Keratinocyte (primary cell): ENCODE data around the gene JAZF1.

Experiments used
- EZH2 ChIP-seq: IDR thresholded peaks from one replicate; pipeline ENCODE4 v1.6.1; 2012; ENCODE audit warnings: inconsistent platforms, mild to moderate bottlenecking, low read length, moderate library complexity
- TF ChIP-seq, protein P1 (sequence below), 3 experiments: IDR thresholded peaks in 1 of 3; conservative IDR thresholded peaks in 1 of 3; optimal IDR thresholded peaks in 1 of 3; 2 replicates in 2 of 3; 3 replicates in 1 of 3; pipeline versions ENCODE3 to v1.5.1; 2011; ENCODE audit warnings: low read length in 3 of 3, mild to moderate bottlenecking in 3 of 3, moderate library complexity in 2 of 3, control low read depth in 1 of 3, inconsistent platforms in 1 of 3; ENCODE audit not compliant: insufficient read depth in 2 of 3; ENCODE audit errors: extremely low read depth in 1 of 3

DNA sequence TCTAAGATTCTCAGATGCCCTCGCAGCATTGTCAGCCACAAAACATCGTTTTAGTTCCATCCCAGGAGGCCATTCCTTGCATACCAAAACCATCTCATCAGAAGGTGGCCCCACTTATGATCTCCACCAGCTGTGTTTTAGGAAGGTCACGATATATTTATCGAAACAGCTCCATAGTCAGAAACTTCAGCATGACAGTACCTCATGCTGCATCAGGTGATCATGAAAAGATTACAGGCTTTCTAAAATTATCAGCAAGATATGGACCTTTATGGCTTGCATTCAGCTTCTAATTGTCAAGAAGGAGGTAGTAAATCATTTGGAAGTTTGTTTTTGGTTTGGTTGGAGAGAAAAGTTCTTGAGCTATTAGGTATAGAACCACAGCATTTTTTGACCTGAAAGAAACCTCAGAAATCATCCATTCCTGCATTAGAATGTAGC lies 20.0 kb downstream of the JAZF1 start:
- TF ChIP-seq, protein P1, sequence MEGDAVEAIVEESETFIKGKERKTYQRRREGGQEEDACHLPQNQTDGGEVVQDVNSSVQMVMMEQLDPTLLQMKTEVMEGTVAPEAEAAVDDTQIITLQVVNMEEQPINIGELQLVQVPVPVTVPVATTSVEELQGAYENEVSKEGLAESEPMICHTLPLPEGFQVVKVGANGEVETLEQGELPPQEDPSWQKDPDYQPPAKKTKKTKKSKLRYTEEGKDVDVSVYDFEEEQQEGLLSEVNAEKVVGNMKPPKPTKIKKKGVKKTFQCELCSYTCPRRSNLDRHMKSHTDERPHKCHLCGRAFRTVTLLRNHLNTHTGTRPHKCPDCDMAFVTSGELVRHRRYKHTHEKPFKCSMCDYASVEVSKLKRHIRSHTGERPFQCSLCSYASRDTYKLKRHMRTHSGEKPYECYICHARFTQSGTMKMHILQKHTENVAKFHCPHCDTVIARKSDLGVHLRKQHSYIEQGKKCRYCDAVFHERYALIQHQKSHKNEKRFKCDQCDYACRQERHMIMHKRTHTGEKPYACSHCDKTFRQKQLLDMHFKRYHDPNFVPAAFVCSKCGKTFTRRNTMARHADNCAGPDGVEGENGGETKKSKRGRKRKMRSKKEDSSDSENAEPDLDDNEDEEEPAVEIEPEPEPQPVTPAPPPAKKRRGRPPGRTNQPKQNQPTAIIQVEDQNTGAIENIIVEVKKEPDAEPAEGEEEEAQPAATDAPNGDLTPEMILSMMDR (optimal IDR thresholded peaks at IDR 0.05 in 1 of 3, IDR thresholded peaks at IDR 0.05 in 1 of 3, conservative IDR thresholded peaks at IDR 0.05 in 1 of 3; ENCODE audit: extremely low read depth in 1 of 3, insufficient read depth in 2 of 3, low read length in 3 of 3), result no peak
- TF ChIP-seq EZH2, result no peak
